ENCODE data around the gene LAT. TPM values are rescaled to one million over a fixed set of nuclear protein-coding genes. Genes with fewer than 3 reads are reported as not detected.

LAT gene
- total and polyA plus RNA-seq, 2 of the 4 experiments (the other 2 are of a cell fraction) = 0.18 to 7.4 TPM

DNA sequence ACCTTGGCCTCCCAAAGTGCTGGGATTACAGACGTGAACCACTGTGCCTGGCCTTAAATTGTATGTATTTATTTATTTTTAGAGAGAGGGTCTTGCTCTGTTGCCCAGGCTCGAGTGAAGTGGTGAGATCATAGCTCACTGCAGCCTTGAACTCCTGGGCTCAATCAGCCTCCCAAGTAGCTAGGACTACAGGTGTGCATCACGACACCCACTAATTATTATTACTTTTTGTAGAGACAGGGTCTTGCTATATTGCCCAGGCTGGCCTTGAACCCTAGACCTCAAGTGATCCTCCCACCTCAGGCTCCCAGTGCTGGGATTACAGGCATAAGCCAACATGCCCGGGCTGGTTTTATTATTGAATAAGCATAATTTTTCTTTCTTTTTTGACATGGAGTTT, 38.2 kb upstream of the LAT start:
- Histone ChIP-seq H3K18ac (ENCODE audit: low read depth, low read length) (no peak overlapping the region), H3K4me3 (ENCODE audit: insufficient read depth, low read depth, low read length) (no peak overlapping the region), H4K20me1 (ENCODE audit: insufficient read depth, low read length) (no peaks in the 10 kb centered on the region), H3K23ac (ENCODE audit: low read depth, low read length) (no peak overlapping the region), H3K4me2 (ENCODE audit: low read depth, low read length) (no peak overlapping the region), H2AK5ac (ENCODE audit: low read depth, low read length) (no peak overlapping the region), H3K79me1 (ENCODE audit: low read depth in 1 of 2, low read length in 2 of 2) (peaks cover 3 to 4% of the 10 kb centered on the region in 2 experiments; a peak in 3 of 4 replicates), H3K9me1 (ENCODE audit: insufficient read depth, low read length) (peaks cover 4% of the 10 kb centered on the region; the same call in 1 of the 2 replicates), H3K9me3 (ENCODE audit: control insufficient read depth, insufficient read depth, low read length) (no peaks in the 10 kb centered on the region), H2AK9ac (replicated peaks; ENCODE audit: low read depth, low read length, poor library complexity) (no peak overlapping the region), H3K14ac (replicated peaks; ENCODE audit: low read depth, low read length) (no peak overlapping the region), H3K4ac (ENCODE audit: low read depth, low read length) (no peak overlapping the region), H3K27me3 (ENCODE audit: control insufficient read depth, insufficient read depth, low read length) (no peaks in the 10 kb centered on the region), H3K56ac (ENCODE audit: extremely low read depth, insufficient read depth, low read length) (no peak overlapping the region), H4K91ac (ENCODE audit: insufficient read depth, low read depth, low read length) (no peak overlapping the region), H3K36me3 (ENCODE audit: control insufficient read depth, insufficient read depth, low read length) (no peaks in the 10 kb centered on the region), H2BK15ac (ENCODE audit: low read depth, low read length) (no peak overlapping the region), H3K4me1 (ENCODE audit: control insufficient read depth, insufficient read depth, low read length) (peaks cover 5% of the 10 kb centered on the region), H3K9ac (ENCODE audit: low read depth, low read length) (no peak overlapping the region), H2AFZ (replicated peaks; ENCODE audit: low read length, poor library complexity) (no peak overlapping the region), H2BK120ac (ENCODE audit: low read depth, low read length) (no peak overlapping the region), H4K8ac (ENCODE audit: low read depth in 2 of 2, low read length in 2 of 2) (no peak overlapping the region), H2BK5ac (ENCODE audit: low read depth, low read length, poor library complexity, severe bottlenecking) (no peak overlapping the region), H3K27ac (ENCODE audit: insufficient read depth, low read length) (no peak overlapping the region), H2BK20ac (ENCODE audit: low read depth, low read length) (no peak overlapping the region), H4K5ac (ENCODE audit: low read depth, low read length) (no peak overlapping the region)
- ATAC-seq (ENCODE audit: low read depth) (no peak), DNase-seq (no peak)
- intact Hi-C loops (cut with micrococcal nuclease) (loop anchor here (5.0 kb wide), 2 partner anchors 84 to 124 kb away; partner anchors contain the start of genes ATXN2L and SH2B1), dilution Hi-C loops (cut with HindIII; ENCODE audit: low sequenced_read_pairs, unreplicated experiment) (no loop called here), in situ Hi-C loops (cut with MboI; ENCODE audit: low sequenced_read_pairs) (no loop called here)
- POLR2A ChIA-PET (ENCODE audit: unreplicated experiment) = no interaction called here
- TF ChIP-seq MXI1 (IDR thresholded peaks at IDR 0.05; ENCODE audit: borderline replicate concordance, low read depth, low read length) = no peak
- TF ChIP-seq, protein P1, sequence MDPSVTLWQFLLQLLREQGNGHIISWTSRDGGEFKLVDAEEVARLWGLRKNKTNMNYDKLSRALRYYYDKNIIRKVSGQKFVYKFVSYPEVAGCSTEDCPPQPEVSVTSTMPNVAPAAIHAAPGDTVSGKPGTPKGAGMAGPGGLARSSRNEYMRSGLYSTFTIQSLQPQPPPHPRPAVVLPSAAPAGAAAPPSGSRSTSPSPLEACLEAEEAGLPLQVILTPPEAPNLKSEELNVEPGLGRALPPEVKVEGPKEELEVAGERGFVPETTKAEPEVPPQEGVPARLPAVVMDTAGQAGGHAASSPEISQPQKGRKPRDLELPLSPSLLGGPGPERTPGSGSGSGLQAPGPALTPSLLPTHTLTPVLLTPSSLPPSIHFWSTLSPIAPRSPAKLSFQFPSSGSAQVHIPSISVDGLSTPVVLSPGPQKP (IDR thresholded peaks at IDR 0.05; ENCODE audit: borderline replicate concordance, low read depth, low read length) = no peak
- TF ChIP-seq MAZ (IDR thresholded peaks at IDR 0.05; ENCODE audit: borderline replicate concordance, low read depth, low read length) = no peak
- no peak for TF ChIP-seq MAFK (IDR thresholded peaks at IDR 0.05; ENCODE audit: low read depth, low read length)
- TF ChIP-seq RAD21 (IDR thresholded peaks at IDR 0.05; ENCODE audit: low read length) = no peak
- no peak for TF ChIP-seq FOS (IDR thresholded peaks at IDR 0.05; ENCODE audit: low read depth, low read length)
- TF ChIP-seq CEBPB (IDR thresholded peaks at IDR 0.05; ENCODE audit: low read depth, low read length) = no peak
- TF ChIP-seq RCOR1 (IDR thresholded peaks at IDR 0.05; ENCODE audit: insufficient replicate concordance, low read length) = no peak
- WGBS, 2 experiments (ENCODE audit: extremely low coverage in 2 of 2, insufficient read length in 1 of 2) = no CpG with 5 or more reads among the region's 4 CpGs
- CTCF ChIA-PET = no interaction called here
- no TSS peak for BruUV-seq (replicated peaks)
